Caco-2 (cell line): ENCODE results near the gene CDKN2D. TPM values are rescaled to one million over a fixed set of nuclear protein-coding genes. Genes with fewer than 3 reads are reported as not detected.
"Not testable (repeated sequence)": the region's sequence is repeated elsewhere in the genome, so short reads cannot be mapped to it uniquely, and the experiment has no call there.

Experiments
- BruUV-seq: library from RNA; stranded (reverse); fragments of 400-500 nt; replicated peaks from 2 replicates; lab custom pipeline; 2021; lab: Mats Ljungman, UMichigan
- CTCF ChIA-PET: fragments of 300-600 bp; sonication (Branson Sonifier 250); formaldehyde crosslinking; loops from one replicate; lab custom pipeline; 2022; ENCODE audit warnings: antibody characterized with exemption; lab: Charles Lee
- POLR2A ChIA-PET: fragments of 300-600 bp; sonication (Branson Sonifier 250); formaldehyde crosslinking; loops from one replicate; lab custom pipeline; 2022; ENCODE audit warnings: antibody characterized with exemption; lab: Charles Lee
- DNase-seq, 2 experiments: peaks; one replicate each; pipeline versions ENCODE4 v3.0.0 to v3.0.0-alpha.2; 2020 to 2022
- H3K27me3 ChIP-seq: replicated peaks from 2 replicates; pipeline ENCODE4 v1.6.0; 2011; ENCODE audit warnings: low read length; ENCODE audit not compliant: control insufficient read depth, insufficient read depth
- H3K36me3 ChIP-seq: 2 replicates; pipeline ENCODE4 v1.5.1; 2011; ENCODE audit warnings: low read length; ENCODE audit not compliant: control insufficient read depth, insufficient read depth
- H3K4me1 ChIP-seq: fragments of 250-450 bp; sonication (Bioruptor Pico); 2 replicates; pipeline ENCODE4 v1.5.1; 2020; ENCODE audit warnings: mild to moderate bottlenecking
- H3K4me3 ChIP-seq: 2 replicates; pipeline ENCODE4 v1.5.1; 2011; ENCODE audit warnings: low read depth, mild to moderate bottlenecking, control low read depth, low read length
- H3K9me3 ChIP-seq: fragments of 250-450 bp; sonication (Bioruptor Pico); 2 replicates; pipeline ENCODE4 v1.5.1; 2020; ENCODE audit warnings: mild to moderate bottlenecking, moderate library complexity
- H3K27ac Mint-ChIP-seq: one replicate; pipeline ENCODE4 v1.8.0; 2022; ENCODE audit warnings: mixed read lengths; ENCODE audit not compliant: unreplicated experiment
- H3K27me3 Mint-ChIP-seq: one replicate; pipeline ENCODE4 v1.8.0; 2022; ENCODE audit warnings: mixed read lengths; ENCODE audit not compliant: insufficient read depth, unreplicated experiment
- H3K36me3 Mint-ChIP-seq: one replicate; pipeline ENCODE4 v1.8.0; 2022; ENCODE audit warnings: mild to moderate bottlenecking, mixed read lengths; ENCODE audit not compliant: insufficient read depth, unreplicated experiment
- H3K4me1 Mint-ChIP-seq: one replicate; pipeline ENCODE4 v1.8.0; 2022; ENCODE audit warnings: low read depth, mixed read lengths; ENCODE audit not compliant: unreplicated experiment
- H3K4me3 Mint-ChIP-seq: one replicate; pipeline ENCODE4 v1.8.0; 2022; ENCODE audit warnings: mild to moderate bottlenecking, moderate library complexity, mixed read lengths; ENCODE audit not compliant: unreplicated experiment
- H3K9me3 Mint-ChIP-seq: one replicate; pipeline ENCODE4 v1.8.0; 2022; ENCODE audit warnings: mixed read lengths; ENCODE audit not compliant: unreplicated experiment
- CTCF ChIP-seq, 2 experiments: fragments of 200-600 bp in 1 of 2; IDR thresholded peaks; 1 replicate in 1 of 2; 2 replicates in 1 of 2; pipeline versions ENCODE4 v1.5.1 to v1.8.0; 2011 to 2022; ENCODE audit warnings: antibody characterized with exemption in 1 of 2, control low read depth in 1 of 2, inconsistent platforms in 1 of 2, low read depth in 1 of 2, low read length in 1 of 2, mild to moderate bottlenecking in 1 of 2, moderate library complexity in 1 of 2; ENCODE audit not compliant: insufficient read depth in 1 of 2, severe bottlenecking in 1 of 2, unreplicated experiment in 1 of 2
- intact Hi-C: fragments of 100-400 bp; cut with micrococcal nuclease; formaldehyde crosslinking; loops from one replicate; pipeline ENCODE4 v1.10.0; 2022; ENCODE audit not compliant: unreplicated experiment
- total RNA-seq: library from RNA; stranded (reverse); gene quantifications from 2 replicates; pipeline ENCODE4 v1.2.3, GENCODE V29; 2022

The CDKN2D gene
- total RNA-seq, 1 experiment from 2014 or later, result 5.0 TPM

- Mint-ChIP-seq H3K36me3 (no peaks in the 10 kb centered on the region), H3K9me3 (no peaks in the 10 kb centered on the region), H3K4me3 (no peak overlapping the region), H3K27me3 (no peaks in the 10 kb centered on the region), H3K4me1 (no peaks in the 10 kb centered on the region), H3K27ac (no peak overlapping the region)
- no peaks in the 10 kb centered on the region for H3K4me1 ChIP-seq
- intact Hi-C loops, result no loop called here
- H3K9me3 ChIP-seq, result no peaks in the 10 kb centered on the region
- no peak for TF ChIP-seq CTCF (IDR thresholded peaks at IDR 0.05; ENCODE audit: insufficient read depth in 1 of 2, low read depth in 1 of 2, low read length in 1 of 2, severe bottlenecking in 1 of 2, unreplicated experiment in 1 of 2)
- ChIA-PET POLR2A (no interaction called here), CTCF (no interaction called here)
- no peak for DNase-seq
- H3K27me3 ChIP-seq, result no peaks in the 10 kb centered on the region
- H3K4me3 ChIP-seq, result no peak overlapping the region
- no peaks in the 10 kb centered on the region for H3K36me3 ChIP-seq
- no TSS peak for BruUV-seq
These were observed 35.0 kb downstream of the CDKN2D start for GRCh38 chr19:10533646-10534386.

DNA sequence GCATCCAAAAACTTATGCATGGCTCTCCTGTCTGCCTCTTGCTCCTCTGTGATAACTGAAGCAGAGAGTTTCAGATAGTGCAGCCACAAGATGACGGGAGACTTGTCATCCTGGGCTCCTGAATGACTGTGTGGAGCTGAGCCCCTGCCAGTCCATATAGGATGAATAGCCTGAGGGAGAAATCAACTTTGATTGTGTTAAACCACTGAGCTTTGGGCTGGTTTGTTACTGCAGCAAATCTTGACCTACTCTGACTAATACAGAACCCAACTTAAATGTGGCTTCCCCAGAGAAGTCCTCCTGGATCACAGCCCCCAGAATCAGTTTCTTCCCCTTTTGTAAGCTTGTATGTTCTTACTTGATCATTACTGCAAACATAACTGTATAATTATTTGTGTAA, 36.3 kb downstream of the CDKN2D start:
- TF ChIP-seq CTCF (IDR thresholded peaks at IDR 0.05; ENCODE audit: insufficient read depth in 1 of 2, low read depth in 1 of 2, low read length in 1 of 2, severe bottlenecking in 1 of 2, unreplicated experiment in 1 of 2), result no peak
- CTCF ChIA-PET, result interaction anchor here (0.7 kb wide), 1 partner anchor 9 kb away, joined by 6 read pairs; no protein-coding TSS in a partner anchor
- no peak for DNase-seq
- Histone ChIP-seq H3K27me3 (no peaks in the 10 kb centered on the region), H3K4me3 (no peak overlapping the region), H3K9me3 (no peaks in the 10 kb centered on the region), H3K36me3 (no peaks in the 10 kb centered on the region), H3K4me1 (no peaks in the 10 kb centered on the region)
- BruUV-seq, result no TSS peak
- Mint-ChIP-seq H3K4me3 (no peak overlapping the region), H3K4me1 (no peaks in the 10 kb centered on the region), H3K27ac (no peak overlapping the region), H3K36me3 (no peaks in the 10 kb centered on the region), H3K27me3 (no peaks in the 10 kb centered on the region), H3K9me3 (no peaks in the 10 kb centered on the region)
- POLR2A ChIA-PET, result no interaction called here
- intact Hi-C loops, result no loop called here

GRCh38 chr19:10526887-10527286, 41.9 kb downstream of the CDKN2D start:
- intact Hi-C loops, H3K27me3 ChIP-seq, H3K9me3 ChIP-seq, DNase-seq, H3K27me3 Mint-ChIP-seq, H3K27ac Mint-ChIP-seq, H3K4me3 Mint-ChIP-seq, H3K4me3 ChIP-seq, H3K9me3 Mint-ChIP-seq, H3K36me3 ChIP-seq, H3K36me3 Mint-ChIP-seq, H3K4me1 ChIP-seq, CTCF ChIA-PET, BruUV-seq, H3K4me1 Mint-ChIP-seq: not testable (repeated sequence)
- POLR2A ChIA-PET, result interaction anchor here (0.6 to 0.7 kb wide), 2 partner anchors 14 to 50 kb away, joined by 3 read pairs; no protein-coding TSS in a partner anchor
